ENCODE measurements around the gene RTN4R. TPM values are rescaled to one million over a fixed set of nuclear protein-coding genes. Genes with fewer than 3 reads are reported as not detected.

RTN4R gene
- total RNA-seq, 2 experiments from 2014 or later = 2.8 to 3.7 TPM

DNA sequence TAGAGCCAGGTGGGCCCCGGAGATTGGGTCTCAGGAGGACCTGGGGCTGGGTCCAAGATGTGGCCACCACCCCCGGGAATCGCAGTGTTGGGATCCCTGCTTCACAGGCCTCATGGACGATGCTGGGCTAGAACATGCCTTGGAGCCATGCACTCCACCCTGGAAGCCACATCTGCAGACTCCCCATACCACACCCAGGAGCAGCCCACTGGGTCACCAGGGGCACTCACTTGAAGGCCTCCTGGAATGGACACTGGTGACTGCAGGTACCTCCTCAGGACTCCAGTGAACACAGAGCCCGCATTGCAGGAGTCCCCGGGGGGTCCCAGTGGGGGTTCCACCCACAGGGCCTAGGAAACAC, 25.0 kb downstream of the RTN4R start:
- Mint-ChIP-seq H3K27ac (peak overlapping the region; percentile 95), H3K4me3 (peak overlapping the region; percentile 52), H3K4me1 (ENCODE audit: low read depth) (peaks cover 50% of the 10 kb centered on the region), H3K36me3 (ENCODE audit: low read depth) (no peaks in the 10 kb centered on the region), H3K27me3 (no peaks in the 10 kb centered on the region), H3K9me3 (no peaks in the 10 kb centered on the region)
- intact Hi-C loops (cut with micrococcal nuclease) = no loop called here
- TF ChIP-seq, protein P1, sequence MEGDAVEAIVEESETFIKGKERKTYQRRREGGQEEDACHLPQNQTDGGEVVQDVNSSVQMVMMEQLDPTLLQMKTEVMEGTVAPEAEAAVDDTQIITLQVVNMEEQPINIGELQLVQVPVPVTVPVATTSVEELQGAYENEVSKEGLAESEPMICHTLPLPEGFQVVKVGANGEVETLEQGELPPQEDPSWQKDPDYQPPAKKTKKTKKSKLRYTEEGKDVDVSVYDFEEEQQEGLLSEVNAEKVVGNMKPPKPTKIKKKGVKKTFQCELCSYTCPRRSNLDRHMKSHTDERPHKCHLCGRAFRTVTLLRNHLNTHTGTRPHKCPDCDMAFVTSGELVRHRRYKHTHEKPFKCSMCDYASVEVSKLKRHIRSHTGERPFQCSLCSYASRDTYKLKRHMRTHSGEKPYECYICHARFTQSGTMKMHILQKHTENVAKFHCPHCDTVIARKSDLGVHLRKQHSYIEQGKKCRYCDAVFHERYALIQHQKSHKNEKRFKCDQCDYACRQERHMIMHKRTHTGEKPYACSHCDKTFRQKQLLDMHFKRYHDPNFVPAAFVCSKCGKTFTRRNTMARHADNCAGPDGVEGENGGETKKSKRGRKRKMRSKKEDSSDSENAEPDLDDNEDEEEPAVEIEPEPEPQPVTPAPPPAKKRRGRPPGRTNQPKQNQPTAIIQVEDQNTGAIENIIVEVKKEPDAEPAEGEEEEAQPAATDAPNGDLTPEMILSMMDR (IDR thresholded peaks at IDR 0.05) = no peak
- no peak for DNase-seq
- peak; percentile 0 for ATAC-seq
- ChIA-PET POLR2A (interaction anchor here (0.7 to 1.3 kb wide), 3 partner anchors 10 to 302 kb away, joined by 3 read pairs; partner anchors contain the start of genes COMT and TXNRD2), CTCF (interaction anchor here (2.1 to 5.0 kb wide), 2 partner anchors 15 to 86 kb away, joined by 10 to 13 read pairs; no protein-coding TSS in a partner anchor)

DNA sequence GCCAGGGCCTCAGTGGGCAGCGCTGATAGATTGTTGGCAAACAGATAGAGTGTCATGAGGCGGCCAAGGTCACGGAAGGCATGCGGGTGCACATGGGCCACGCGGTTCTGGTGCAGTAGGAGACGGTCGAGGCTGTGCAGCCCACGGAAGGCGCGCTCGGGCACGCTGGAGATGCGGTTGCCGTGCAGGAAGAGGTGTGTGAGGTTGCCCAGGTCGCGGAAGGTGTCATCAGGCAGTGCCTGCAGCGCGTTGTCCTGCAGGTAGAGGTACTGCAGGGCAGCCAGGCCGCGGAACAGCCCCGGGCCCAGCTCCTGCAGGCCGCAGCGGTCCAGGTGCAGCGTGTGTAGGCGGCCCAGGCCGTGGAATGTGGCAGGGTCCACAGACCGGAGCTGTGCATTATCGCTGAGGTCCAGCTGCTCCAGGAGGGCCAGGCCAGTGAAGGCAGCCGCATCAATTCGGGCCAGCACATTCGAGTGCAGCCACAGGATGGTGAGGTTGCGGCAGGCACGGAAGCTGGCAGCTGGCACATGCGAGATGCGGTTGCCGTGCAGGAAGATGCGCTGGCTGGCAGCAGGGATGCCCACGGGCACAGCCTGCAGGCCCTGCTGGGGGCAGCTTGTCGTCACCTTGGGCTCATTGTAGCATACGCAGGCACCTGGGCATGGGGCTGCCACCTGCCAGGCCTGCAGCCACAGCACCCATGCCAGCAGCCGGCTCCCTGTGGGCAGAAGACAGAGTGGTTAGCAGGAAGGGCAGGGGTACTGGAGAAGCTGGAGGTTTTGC, 25.5 kb downstream of the RTN4R start:
- H3K36me3 Mint-ChIP-seq (ENCODE audit: low read depth) = no peaks in the 10 kb centered on the region
- POLR2A ChIA-PET = interaction anchor here (0.7 to 1.0 kb wide), 2 partner anchors 10 to 123 kb away, joined by 3 read pairs; no protein-coding TSS in a partner anchor
- intact Hi-C loops (cut with micrococcal nuclease) = no loop called here
- H3K9me3 Mint-ChIP-seq = no peaks in the 10 kb centered on the region
- H3K27me3 Mint-ChIP-seq = no peaks in the 10 kb centered on the region
- peaks cover 52% of the 10 kb centered on the region for H3K4me1 Mint-ChIP-seq (ENCODE audit: low read depth)
- DNase-seq (no peak), ATAC-seq (no peak)
- TF ChIP-seq, protein P1 (IDR thresholded peaks at IDR 0.05) = no peak
- CTCF ChIA-PET = interaction anchor here (2.1 to 5.0 kb wide), 2 partner anchors 16 to 85 kb away, joined by 10 to 13 read pairs; no protein-coding TSS in a partner anchor
- peak overlapping the region; percentile 52 for H3K4me3 Mint-ChIP-seq
- peak overlapping the region; percentile 95 for H3K27ac Mint-ChIP-seq

DNA sequence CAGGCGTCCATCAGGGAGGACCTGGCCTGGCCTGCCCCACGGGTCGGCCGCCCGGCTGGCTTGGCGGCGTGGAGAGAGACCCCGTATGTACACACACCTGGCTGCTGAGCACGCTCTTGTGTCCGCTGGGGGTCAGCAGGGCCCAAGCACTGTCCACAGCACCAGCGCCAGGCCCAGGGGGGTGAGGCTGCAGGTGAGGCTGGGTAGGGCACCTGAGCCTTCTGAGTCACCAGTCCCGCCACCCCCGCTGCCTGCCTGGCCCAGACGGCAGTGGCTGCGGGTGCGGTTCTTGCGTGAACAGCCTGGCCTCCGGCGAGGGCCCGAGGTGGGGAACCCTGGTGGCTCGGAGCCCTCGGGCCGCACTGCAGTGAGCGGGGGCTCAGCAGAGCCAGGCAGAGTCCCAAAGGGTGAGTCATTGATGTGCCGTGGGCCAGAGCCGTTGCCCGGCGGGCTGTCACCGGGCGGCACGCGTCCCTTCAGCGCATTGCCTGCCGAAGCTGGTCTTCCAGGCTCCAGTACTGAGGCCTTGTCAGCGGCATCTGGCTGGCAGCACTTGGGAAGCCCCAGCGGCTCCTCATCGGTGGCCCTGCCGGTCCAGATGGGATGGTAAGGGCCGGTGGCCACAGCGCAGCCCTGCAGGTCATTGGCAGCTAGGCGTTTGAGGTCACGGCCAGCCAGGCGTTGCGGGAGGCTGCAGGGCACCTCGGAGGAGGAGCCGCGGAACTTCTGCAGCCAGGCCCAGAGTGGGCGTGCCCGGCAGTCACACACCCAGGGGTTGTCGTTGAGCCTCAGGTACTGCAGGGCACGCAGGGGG, 26.3 kb downstream of the RTN4R start:
- Mint-ChIP-seq H3K4me3 (peak overlapping the region; percentile 52), H3K27ac (peak overlapping the region; percentile 65), H3K27me3 (no peaks in the 10 kb centered on the region), H3K9me3 (no peaks in the 10 kb centered on the region), H3K4me1 (ENCODE audit: low read depth) (peaks cover 52% of the 10 kb centered on the region), H3K36me3 (ENCODE audit: low read depth) (no peaks in the 10 kb centered on the region)
- DNase-seq (no peak), ATAC-seq (no peak)
- TF ChIP-seq, protein P1 (IDR thresholded peaks at IDR 0.05) = no peak
- ChIA-PET POLR2A (interaction anchor here (0.8 kb wide), 1 partner anchor 20 kb away, joined by 3 read pairs; no protein-coding TSS in a partner anchor), CTCF (interaction anchor here (0.8 kb wide), 1 partner anchor 85 kb away, joined by 3 read pairs; no protein-coding TSS in a partner anchor)
- intact Hi-C loops (cut with micrococcal nuclease) = no loop called here

DNA sequence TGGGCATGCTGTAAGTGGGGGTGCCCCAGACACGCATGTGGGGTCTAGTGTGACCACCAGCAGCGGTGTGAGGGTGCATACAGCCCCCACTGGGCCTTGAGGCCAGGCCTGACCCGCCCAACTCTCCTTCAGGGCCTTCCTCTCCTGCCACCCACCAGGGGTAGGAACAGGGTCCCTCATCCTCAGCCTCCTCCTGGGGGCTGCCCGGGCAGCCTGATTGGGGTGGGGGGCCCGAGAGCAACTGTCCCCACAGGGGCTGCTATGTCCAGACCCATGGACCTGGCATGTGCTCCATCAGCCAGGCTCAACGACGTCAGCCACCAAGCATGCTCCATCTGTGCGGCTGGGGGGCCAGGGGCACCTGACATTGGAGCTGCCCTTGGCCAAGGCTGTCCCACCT, 27.2 kb downstream of the RTN4R start:
- ChIA-PET POLR2A (interaction anchor here (0.8 kb wide), 1 partner anchor 19 kb away, joined by 3 read pairs; no protein-coding TSS in a partner anchor), CTCF (interaction anchor here (0.8 to 3.9 kb wide), 3 partner anchors 36 to 84 kb away, joined by 3 to 26 read pairs (median 3); no protein-coding TSS in a partner anchor)
- Mint-ChIP-seq H3K27me3 (no peaks in the 10 kb centered on the region), H3K4me3 (no peak overlapping the region), H3K4me1 (ENCODE audit: low read depth) (peaks cover 51% of the 10 kb centered on the region), H3K27ac (no peak overlapping the region), H3K36me3 (ENCODE audit: low read depth) (no peaks in the 10 kb centered on the region), H3K9me3 (no peaks in the 10 kb centered on the region)
- intact Hi-C loops (cut with micrococcal nuclease) = no loop called here
- ATAC-seq = no peak
- TF ChIP-seq, protein P1 (IDR thresholded peaks at IDR 0.05) = no peak
- DNase-seq = no peak
